HG02870 (cell line): ENCODE measurements around the gene SLC2A1.

Experiments used
- ATAC-seq: cut with Tn5 transposase; IDR thresholded peaks from one replicate; pipeline ENCODE4 v1.9.1; 2021; ENCODE audit warnings: mild to moderate bottlenecking, moderate library complexity; ENCODE audit not compliant: unreplicated experiment

The SLC2A1 gene

DNA sequence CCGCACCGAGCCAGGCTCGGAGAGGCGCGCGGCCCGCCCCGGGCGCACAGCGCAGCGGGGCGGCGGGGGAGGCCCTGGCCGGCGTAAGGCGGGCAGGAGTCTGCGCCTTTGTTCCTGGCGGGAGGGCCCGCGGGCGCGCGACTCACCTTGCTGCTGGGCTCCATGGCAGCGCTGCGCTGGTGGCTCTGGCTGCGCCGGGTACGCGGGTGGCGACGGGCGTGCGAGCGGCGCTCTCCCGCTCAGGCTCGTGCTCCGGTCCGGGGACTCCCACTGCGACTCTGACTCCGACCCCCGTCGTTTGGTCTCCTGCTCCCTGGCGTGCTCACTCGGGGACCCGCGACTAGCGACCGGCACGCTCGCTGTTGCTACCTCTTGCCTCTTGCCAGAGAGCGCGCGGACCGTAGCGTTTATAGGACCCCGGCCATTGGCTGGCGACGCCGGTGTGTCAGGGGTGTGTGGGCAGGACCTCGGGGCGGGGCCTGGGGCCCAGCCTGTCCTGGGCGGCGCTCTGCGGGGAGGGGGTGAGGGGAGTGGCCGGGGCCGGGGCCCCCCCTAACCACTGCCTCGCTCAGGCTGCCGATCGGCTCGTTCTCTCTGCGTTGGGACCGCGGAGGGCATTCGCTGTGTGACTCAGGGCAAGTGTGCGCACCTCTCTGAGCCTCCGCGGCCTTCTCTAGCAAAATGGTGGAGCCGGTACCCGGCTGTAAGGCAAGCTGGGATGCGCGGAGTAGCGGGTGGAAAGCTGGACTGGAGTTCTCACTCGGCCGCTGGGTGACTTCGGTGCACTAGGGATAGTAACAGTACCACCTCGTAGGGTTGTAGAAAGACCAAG lies at the start of gene SLC2A1:
TSS of gene SLC2A1 (minus strand) at position 381 of the 832 bp plus-strand sequence. CDS start at position 164, 217 bp downstream.
- ATAC-seq: peak; percentile 71

DNA sequence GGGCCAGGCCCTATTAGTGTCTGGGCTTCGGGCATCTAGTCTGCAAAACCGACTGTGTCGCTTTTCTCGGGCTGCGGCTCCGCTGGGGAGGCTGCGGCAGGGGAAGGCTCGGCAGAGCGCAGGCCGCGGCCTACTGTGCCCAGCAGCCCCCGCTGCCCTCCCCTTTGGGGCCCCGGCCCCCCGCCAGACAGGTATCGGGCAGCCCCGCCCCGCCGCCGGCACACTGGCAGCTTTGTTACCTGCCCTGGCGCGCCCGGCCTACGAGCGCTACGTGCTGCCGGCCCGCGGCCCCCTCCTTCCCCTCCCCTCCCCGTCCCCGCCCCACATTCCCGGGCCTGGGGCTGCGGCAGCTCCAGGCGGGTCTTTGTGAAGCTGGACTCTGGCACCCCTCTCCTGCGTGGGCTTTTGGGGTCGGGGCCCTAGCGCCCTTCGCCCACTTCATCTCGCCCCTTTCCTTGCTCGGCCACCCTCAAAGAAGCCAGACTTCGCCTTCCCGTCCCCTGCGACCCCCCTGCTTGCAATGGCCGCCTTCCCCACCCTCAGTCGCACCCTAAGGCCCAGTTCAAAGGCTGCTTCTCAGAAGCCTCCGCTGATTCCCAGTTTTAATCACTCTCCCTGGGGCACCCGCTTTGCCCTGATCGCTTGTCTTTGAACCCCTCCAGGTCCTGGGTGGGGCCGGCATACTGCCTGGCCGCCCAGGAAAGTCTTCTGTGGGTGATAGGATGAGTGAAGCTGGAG lies 48.9 kb upstream of the SLC2A1 start:
- no peak for ATAC-seq

DNA sequence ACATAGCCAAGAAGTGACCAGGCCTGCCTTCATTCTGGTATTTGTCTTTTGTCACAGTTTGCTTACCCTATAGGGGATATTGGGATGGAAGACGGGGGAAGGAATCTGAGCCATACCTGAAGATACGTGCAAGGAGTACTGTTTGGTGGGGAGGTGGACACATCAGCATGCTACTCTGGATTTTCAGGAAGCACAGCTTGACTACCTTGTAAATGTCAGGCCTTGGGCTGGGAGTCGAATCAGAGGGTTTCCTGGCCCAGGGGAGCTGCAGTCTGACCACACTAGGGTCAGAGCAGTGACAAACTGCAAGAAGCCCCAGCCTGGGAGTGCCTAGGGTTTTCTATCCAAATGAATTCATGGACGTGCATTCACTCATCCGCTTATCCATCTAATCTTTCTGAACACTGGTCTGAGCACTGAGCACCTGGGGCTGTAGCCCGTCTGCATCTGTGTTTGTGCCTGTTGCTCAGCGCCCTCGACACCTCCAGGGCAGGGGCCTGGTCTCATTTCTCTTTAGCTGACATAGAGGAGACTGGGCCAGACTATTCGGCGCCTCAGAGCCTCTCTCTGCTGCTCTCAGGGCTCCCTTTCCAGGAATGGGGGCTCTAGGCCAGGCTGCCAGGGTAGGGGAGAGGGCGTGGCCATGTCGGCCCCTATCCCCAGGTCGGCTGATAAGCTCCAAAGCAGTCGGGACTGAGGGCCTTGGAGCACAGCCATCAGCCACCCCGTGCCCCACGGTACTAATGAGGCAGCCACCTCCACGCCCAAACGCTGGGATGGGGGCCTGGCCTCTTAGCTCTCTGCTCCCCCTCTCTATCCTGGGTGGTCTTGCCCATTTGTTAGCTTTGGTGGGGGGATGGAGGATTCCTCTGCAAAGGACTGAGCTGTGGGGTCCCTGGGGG lies 47.0 kb upstream of the SLC2A1 start:
- no peak for ATAC-seq

DNA sequence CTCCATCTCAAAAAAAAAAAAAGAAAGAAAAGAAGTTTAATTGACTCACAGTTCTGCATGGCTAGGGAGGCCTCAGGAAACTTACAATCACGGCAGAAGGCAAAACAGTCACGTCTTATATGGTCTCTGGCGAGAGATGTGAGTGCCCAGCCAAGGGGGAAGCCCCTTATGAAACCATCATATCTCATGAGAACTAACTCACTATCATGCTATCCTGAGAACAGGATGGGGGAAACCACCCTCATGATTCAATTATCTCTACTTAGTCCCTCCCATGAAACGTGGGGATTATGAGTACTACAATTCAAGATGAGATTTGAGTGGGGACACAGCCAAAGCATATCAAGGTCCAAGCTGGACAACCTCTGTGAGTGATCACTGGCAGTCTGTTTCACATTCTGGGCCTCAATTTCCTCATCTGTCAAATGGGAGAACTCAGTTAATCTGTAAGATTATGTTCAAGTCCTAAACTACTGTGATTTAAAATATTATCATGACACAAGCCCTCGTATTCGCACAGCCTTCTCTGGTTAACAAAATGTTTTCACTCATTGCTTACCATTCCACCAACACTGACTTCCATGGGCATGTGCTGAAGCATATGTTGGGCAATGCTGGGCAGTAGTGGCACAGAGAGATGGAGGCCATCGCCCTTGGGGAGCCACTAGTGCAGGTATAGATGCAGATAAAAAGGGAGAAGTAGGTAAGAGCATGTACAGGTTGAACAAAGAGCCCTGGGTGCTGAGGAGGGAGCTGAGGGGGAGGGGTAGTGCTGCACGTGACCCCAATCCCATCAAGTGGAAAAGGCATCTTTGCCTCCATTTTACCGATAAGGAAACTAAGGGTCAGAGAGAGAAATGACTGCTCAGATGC lies 46.2 kb upstream of the SLC2A1 start:
- no peak for ATAC-seq

DNA sequence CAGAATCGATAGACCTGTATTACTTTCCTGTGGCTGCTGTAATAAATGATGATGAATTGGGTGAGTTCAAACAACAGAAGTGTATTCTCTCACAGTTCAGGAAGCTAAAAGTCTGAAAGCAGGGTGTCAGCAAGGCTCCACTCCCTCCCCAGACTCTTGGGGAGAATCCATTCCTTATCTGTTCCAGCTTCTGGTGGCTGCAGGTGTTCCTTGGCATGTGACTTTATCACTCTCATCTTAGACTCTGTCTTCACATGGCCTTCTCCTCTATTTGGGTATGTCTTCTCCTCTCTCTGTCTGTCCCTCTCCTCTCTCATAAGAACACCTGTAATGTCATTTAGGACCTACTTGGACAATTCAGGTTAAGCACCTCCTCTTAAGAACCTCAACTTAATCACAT lies 44.1 kb upstream of the SLC2A1 start:
- no peak for ATAC-seq

DNA sequence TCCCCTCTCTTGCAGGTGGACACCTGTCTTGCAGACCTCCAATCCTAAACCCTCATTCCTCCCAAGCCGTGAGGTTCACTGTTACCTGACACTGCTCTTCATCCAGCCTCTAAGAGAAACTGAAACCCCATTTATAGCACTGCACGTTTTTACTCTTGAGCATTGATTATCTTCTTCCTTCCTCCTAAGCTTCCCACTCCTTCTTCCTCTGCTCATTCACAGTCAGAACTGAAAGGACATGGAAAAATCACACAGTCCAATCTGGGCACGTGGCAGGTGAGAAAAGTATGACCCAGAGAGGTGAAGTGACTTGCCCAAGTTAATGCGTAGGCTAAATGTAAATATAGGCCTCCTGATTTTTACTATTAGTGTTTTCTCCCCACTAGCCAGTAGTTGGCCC lies 43.4 kb upstream of the SLC2A1 start:
- ATAC-seq: no peak

DNA sequence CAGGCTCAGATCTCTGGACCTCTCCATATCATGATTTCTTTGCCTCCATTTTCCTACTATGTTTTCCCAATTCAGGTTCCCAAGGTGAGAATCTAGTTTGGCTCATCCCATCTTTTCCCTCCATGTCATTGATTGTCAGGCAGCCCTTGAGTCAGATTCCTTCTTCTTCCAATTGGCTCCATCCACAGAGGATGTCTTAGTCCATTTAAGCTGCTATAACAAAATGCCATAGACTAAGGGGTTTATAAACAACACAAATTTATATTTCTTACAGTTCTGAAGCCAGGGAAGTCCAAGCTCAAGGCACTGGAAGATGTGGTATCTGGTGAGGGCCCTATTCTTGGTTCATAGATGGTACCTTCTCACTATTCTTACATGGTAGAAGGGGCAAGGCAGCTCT lies 42.8 kb upstream of the SLC2A1 start:
- ATAC-seq: no peak

DNA sequence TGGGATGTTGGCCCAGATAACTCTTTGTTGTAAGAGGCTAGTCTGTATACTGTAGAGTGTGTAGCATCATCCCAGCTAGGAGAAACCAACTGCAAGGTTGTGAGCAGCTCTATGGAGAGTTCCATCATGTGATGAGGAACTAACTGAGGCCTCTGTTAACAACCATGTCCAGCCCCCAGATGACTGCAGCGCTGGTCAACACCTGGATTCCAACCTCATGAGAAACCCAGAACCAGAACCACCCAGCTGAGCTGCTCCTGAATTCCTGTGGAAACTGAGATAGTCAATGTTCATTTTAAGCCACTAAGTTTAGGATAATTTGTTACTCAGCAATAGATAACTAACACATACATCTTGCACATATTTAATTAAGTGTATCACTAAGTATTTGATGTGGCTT lies 41.6 kb upstream of the SLC2A1 start:
- no peak for ATAC-seq

DNA sequence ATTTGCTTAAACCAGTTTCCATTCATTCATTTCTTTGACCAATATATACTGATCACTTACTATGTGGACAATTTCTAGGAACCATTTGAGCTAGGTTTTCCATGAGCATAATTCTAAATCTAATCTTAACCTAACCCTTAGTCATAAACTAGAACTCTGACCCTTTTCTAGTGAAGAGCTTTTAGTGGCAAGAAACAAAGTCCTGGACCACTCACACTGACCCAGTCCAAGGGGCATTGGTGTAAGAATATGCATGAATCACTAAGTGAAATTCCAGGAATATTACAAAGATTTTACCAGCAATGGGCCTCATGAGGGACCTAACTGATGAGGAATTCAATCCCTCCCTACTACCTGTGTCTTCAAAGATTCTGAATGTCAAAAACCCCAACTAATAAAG lies 40.6 kb upstream of the SLC2A1 start:
- ATAC-seq: no peak

DNA sequence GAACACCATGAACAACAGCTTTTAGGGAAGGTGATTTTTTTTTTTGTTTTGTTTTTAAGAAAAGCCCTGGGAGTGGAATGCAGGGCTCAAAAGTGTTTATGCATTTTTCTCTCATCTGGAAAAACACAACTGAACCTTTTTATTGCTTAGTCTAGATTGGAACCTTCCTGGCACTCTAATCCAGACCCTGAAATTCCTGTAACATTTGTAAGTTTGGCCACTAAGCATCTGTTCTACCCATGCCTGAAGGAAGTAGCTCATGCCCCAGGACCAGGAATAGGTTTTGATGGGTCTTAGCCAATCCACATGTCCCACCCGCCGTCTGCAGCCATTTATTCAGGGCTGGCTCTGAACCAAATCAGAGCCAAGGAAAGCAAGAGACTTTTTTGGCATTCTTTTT lies 39.7 kb upstream of the SLC2A1 start:
- ATAC-seq: no peak

DNA sequence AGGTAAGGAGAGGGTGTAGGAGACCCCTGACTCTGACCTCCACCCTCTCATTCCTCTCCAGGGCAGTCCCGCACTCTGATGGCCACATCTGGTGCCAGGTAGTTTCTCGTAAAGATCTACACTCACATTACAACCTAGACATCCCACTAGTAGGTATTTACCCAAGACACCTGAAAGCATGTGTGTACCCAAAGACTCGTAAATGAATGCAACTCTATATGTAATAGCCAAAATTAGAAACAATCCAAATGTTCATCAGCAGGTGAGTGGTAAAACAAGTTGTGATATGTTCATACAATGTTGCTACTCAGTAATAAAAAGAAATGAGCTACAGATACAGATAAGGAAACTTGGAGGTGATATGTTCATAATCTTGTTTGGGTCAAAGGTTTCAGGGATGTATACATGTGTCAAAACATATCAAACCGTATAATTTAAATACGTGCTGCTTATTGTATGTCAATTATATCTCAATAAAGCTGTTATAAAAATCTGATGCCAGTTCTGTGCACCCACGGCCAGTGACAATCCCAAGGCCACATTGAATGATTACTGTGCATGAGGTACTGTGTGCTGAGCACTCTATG lies 37.8 kb upstream of the SLC2A1 start:
- no peak for ATAC-seq

DNA sequence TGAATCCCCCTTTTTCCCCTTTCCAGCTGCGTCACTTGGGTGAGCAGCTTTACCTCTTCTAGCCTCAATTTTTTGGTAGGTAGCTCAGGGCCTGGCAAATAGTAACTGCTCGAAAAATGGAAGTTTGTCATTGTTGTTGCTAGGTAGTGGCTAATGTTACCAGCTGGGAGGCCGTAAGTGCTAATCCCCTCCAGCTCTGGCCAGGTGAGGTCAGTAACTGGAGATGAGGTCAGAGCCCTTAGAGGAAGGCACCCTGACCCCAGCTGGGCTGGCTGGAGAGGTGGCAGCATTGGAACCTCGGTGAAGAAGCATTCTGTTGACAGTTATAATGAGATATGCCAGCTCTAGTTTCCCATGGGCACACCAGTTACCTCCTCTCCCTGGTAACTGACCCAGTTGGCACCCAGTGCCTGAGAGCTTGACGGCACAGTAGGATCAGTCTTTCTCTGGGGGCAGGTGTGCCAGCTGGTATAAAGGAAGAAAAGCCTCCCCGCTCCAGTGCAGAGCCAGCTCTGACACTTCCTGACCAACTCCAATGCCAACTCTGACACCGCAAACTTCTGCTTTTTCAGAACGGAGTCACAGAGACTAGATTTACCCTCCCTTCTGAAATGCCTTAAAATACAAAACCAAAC lies 35.0 kb upstream of the SLC2A1 start:
- ATAC-seq: no peak

DNA sequence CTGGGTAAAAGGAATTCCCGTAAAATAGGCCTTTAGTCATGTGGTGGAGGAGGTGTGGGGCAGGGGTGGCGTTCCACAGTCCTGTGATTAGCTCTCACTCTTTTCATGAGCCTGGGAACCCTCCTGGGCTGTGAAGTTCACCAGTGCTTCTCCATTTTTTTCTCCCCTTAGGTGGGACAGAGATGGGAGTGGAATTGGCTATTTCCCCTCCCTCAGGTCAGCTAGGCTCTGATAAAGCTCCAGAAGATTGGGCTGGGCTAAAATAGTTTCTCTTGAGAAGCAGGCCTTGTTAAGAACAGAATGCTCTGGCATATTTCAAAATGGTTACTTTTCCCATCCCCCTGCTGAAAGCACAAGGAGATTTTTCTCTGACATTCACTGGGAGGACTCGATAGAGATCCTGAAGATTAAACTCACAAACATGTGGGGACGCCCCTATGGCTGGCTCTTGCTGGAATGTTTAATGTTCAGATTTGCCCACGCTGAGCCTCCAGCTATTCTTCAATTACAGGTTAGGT lies 33.4 kb upstream of the SLC2A1 start:
- ATAC-seq: no peak

DNA sequence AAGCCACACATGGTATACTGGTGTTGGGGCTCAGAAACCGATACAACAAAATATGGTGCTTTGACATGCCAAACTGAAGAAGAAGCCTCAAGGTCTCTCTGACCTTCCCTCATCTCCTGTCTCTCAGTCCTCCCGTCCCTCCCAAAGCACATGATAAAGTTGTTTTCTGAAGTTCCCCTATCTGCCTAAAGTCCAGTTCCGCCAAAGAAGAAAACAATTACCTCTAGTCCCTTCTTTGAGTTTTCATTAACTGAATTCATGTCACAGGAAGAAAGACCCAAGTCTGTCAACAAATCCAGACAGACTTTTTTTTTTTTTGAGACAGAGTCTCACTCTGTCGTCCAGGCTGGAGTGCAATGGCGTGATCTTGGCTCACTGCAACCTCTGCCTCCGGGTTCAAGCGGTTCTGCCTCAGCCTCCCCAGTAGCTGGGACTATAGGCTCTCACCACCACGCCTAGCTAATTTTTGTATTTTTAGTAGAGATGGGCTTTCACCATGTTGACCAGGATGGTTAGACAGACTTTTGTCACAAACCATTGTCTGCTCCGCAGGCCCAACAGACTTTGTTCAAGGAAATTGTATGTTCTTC lies 32.2 kb upstream of the SLC2A1 start:
- ATAC-seq: no peak

DNA sequence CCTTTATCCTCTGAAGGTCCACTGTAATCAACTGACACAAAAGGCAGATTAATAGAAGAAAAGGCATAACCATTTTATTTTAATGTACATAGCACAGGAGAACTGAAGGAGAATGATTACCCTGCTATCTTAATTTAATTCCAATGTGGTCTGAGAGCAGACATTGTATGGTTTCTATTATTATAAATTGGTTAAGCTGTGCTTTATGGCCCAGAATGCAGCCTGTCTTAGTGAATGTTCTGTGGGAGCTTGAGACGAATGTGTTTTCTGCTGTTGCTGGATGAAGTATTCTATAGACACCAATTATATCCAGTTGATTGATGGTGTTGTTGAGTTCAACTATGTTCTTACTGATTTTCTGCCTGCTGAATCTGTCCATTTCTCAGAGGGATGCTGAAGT lies 25.0 kb upstream of the SLC2A1 start:
- no peak for ATAC-seq

DNA sequence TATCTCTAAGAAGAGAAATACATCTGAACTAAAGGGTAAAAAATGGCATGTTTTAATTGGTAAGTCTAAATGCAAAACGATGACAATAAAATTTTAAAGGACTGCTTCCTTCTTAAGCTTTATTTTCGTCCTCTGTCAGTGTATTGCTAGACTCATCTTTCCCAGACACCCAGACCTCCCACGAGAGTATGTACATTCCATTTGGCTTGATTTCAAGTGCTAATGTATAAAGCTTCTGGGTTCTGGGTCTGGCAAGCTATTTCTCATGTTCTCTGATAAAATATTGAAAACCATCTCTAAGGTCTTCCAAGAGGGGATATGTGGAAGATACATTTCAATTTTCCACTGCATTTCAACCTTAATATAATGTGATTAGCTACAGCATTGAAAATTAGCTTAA lies 24.6 kb upstream of the SLC2A1 start:
- no peak for ATAC-seq

DNA sequence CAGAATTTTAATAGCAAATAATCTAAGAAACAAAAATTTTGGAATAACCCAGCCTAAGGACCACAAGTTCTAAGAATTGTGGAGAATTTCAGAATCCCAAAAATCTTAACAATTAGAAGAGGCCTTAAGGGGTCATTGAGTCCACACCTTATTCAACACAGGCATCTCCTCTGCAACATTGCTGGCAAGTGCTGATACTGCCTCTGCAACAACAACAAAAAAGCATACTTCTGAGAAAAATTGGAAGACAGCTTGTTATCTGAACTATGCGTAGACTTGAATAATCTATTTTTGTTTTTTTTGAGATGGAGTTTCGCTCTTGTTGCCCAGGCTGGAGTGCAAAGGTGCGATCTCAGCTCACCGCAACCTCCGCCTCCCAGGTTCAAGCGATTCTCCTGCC lies 24.0 kb upstream of the SLC2A1 start:
- no peak for ATAC-seq

DNA sequence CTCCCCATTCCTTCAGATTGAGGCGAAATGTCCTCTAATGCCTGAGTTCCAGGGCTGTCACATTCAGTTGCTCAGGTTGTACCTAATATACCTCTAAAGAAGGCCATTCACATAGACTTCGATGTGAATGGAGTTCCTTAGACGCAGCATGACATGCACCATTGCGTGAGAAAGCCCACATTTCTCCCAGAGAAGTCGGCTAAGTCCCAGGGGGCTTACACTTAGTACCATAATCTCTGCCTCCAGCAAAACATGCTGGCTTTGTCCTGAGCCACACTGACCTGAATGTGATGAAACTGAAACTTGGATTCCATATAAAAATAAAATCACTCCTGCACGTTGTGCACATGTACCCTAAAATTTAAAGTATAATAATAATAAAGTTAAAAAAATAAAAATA lies 23.2 kb upstream of the SLC2A1 start:
- ATAC-seq: no peak

DNA sequence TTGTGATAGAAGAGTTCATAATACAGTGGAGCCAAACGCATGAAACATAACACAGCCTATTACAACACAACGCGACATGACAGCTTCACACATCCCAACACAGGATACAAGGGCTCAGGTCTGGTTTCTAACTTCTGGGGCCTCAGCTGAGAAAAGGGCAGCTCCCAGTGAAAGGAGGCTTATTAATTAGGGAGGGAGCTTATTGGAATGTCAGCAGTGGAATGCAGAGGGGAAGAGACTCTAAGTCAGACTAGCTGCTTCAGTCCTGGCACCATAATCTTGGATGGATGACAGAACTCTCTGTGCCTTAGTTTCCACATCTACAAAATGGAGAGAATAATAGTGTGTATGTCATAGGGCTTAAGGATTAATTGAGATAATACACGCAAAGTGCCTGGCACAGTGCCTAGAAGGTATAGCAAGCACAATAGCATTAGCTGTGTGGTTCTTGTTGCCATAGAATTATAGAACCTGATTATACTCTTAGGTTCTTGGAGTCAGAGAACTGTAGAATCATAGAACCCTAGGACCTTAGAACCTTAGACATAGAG lies 22.7 kb upstream of the SLC2A1 start:
- no peak for ATAC-seq
